Stimulated activated effector memory CD8-positive, alpha-beta T cell treated with anti-CD3 and anti-CD28 coated beads, Interleukin-12 subunit alpha, Interleukin-12 subunit beta, amount 100 ng/mL, for 72 hours (primary cell): ENCODE data around the gene F2RL3.
"Not testable (repeated sequence)": the region's sequence is repeated elsewhere in the genome, so short reads cannot be mapped to it uniquely, and the experiment has no call there.

Source experiments
- ATAC-seq: fragments of 150-1000 bp; cut with Tn5 transposase; 2 replicates; pipeline ENCODE4 v1.10.0; 2021
- DNase-seq, 2 donors: peaks; one replicate each; pipeline ENCODE4 v3.0.0; 2021 to 2022; ENCODE audit warnings: low spot score in 2 of 2
- H3K27ac Mint-ChIP-seq: one replicate; pipeline ENCODE4 v1.8.0; 2022; ENCODE audit warnings: mild to moderate bottlenecking, mixed read lengths
- H3K36me3 Mint-ChIP-seq: one replicate; pipeline ENCODE4 v1.8.0; 2022; ENCODE audit warnings: mild to moderate bottlenecking, mixed read lengths
- H3K4me1 Mint-ChIP-seq: one replicate; pipeline ENCODE4 v1.8.0; 2022; ENCODE audit warnings: mixed read lengths
- H3K4me3 Mint-ChIP-seq: one replicate; pipeline ENCODE4 v1.8.0; 2022; ENCODE audit warnings: mild to moderate bottlenecking, mixed read lengths
- H3K9me3 Mint-ChIP-seq: one replicate; pipeline ENCODE4 v1.8.0; 2022; ENCODE audit warnings: mixed read lengths

F2RL3 gene

GRCh38 chr19:16920816-16921529, 32.2 kb downstream of the F2RL3 start:
- DNase-seq, result no peak
- no peak for ATAC-seq
- Mint-ChIP-seq H3K36me3 (no peaks in the 10 kb centered on the region), H3K4me3 (no peak overlapping the region), H3K4me1 (no peaks in the 10 kb centered on the region), H3K9me3 (peaks cover 8% of the 10 kb centered on the region), H3K27ac (no peak overlapping the region)

DNA sequence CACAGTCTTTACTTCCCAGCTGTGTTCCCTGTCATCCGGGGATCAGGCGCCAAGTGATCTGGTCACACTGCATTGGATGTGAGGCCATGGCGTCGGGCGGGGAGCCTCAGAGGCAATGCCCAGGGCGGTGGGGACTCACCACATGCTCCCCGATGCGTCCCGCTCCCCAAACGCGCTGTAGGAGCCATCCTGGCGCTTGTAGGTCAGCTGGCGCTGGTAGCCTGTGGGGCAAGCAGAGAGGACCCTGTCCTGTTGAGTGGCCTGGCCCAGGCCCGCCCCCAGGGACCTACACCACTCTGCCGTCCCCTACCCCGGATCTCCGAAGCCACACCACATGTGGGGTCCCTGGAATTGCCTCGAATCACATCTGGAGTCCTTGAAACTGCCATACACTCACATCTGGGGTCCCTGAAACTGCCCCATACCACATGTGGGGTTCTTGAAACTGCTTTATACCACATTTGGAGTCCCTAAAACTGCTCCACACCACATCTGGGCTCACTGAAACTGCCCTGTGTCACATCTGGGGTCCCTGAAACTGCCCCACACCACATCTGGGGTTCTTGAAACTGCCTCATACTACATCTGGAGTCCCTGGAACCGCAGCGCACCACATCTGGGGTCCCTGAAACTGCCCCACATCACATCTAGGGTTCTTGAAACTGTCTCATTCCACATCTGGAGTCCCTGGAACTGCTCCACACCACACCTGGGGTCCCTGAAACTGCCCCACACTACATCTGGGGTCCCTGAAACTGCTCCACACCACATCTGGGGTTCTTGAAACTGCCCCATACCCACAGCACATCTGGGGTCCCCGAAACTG, 33.2 kb downstream of the F2RL3 start:
- no peak for DNase-seq
- Mint-ChIP-seq H3K27ac (no peak overlapping the region), H3K4me3 (no peak overlapping the region), H3K9me3 (peaks cover 13% of the 10 kb centered on the region), H3K4me1 (no peaks in the 10 kb centered on the region), H3K36me3 (no peaks in the 10 kb centered on the region)
- ATAC-seq, result no peak

DNA sequence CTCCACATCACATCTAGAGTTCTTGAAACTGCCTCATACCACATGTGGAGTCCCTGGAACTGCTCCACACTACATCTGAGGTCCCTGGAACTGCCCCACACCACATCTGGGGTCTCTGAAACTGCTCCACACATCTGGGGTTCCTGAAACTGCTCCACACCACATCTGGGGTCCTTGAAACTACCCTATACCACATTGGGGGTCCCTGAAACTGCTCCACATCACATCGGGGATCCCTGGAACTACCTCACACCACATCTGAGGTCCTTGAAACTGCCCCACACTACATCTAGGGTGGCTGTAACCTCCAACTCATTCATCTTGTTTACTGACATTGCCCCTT, 33.8 kb downstream of the F2RL3 start:
- H3K36me3 Mint-ChIP-seq, result no peaks in the 10 kb centered on the region
- H3K9me3 Mint-ChIP-seq, result peaks cover 13% of the 10 kb centered on the region
- no peak for ATAC-seq
- no peaks in the 10 kb centered on the region for H3K4me1 Mint-ChIP-seq
- no peak for DNase-seq
- H3K27ac Mint-ChIP-seq, result no peak overlapping the region
- no peak overlapping the region for H3K4me3 Mint-ChIP-seq

DNA sequence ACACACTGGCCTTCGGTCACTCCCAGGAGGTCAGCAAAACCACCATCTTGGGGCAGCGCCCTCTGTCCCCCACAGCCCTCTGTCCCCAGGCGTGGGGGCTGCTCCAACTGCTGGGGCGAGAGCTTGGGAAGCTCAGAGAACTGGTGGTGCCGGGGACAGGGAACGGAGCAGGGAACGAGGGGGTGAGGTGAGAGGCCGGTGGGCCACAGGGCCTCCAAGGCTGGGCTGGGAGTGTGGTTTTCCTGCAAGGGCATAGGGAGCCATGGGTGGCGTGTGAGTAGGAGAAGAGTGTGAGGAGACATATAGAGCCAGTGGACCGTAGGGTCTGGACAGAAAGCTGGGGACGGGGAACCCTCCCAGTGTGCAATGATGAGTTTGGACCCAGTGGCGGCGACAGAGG, 34.1 kb downstream of the F2RL3 start:
- H3K4me3 Mint-ChIP-seq, result no peak overlapping the region
- ATAC-seq, result no peak
- H3K27ac Mint-ChIP-seq, result no peak overlapping the region

GRCh38 chr19:16927883-16928282, 39.1 kb downstream of the F2RL3 start:
- Mint-ChIP-seq H3K9me3 (peaks cover 13% of the 10 kb centered on the region), H3K4me1 (no peaks in the 10 kb centered on the region), H3K36me3 (no peaks in the 10 kb centered on the region), H3K4me3 (no peak overlapping the region), H3K27ac (no peak overlapping the region)
- no peak for ATAC-seq
- DNase-seq, result no peak

More for the DNA sequence above, 34.1 kb downstream of the F2RL3 start:
- H3K4me1 Mint-ChIP-seq, result no peaks in the 10 kb centered on the region
- H3K9me3 Mint-ChIP-seq, result peaks cover 13% of the 10 kb centered on the region
- DNase-seq, result no peak
- H3K36me3 Mint-ChIP-seq, result no peaks in the 10 kb centered on the region

DNA sequence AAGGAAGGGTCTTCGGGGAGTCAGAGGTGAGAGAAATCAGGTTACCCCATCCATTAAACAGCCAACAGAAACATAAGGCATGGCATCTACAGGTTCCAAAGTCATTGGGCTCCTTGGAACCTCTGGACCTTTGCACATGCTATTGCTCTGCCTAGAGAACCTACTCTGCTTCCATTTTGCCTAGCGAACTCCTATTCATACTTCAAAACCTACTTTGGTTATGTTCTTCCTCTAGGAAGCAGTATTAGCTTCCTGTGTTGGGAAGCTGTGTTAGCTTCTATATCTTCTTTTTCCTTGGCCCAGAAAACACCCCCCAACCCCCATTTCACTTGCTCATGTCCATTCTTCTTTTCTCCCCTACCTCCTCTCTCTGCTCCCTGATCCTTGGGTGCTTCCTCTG, 39.6 kb downstream of the F2RL3 start:
- ATAC-seq (no peak), DNase-seq (no peak)
- no peak overlapping the region for H3K27ac Mint-ChIP-seq
- H3K36me3 Mint-ChIP-seq, result no peaks in the 10 kb centered on the region
- peaks cover 15% of the 10 kb centered on the region for H3K9me3 Mint-ChIP-seq
- no peak overlapping the region for H3K4me3 Mint-ChIP-seq
- H3K4me1 Mint-ChIP-seq, result no peaks in the 10 kb centered on the region

GRCh38 chr19:16928916-16929315, 40.1 kb downstream of the F2RL3 start:
- H3K9me3 Mint-ChIP-seq, result peaks cover 21% of the 10 kb centered on the region
- DNase-seq (no peak), ATAC-seq (no peak)
- no peaks in the 10 kb centered on the region for H3K4me1 Mint-ChIP-seq
- H3K4me3 Mint-ChIP-seq, result no peak overlapping the region
- H3K36me3 Mint-ChIP-seq, result no peaks in the 10 kb centered on the region
- no peak overlapping the region for H3K27ac Mint-ChIP-seq

GRCh38 chr19:16930753-16931152, 42.0 kb downstream of the F2RL3 start:
- no peak overlapping the region for H3K4me3 Mint-ChIP-seq
- ATAC-seq, result no peak

DNA sequence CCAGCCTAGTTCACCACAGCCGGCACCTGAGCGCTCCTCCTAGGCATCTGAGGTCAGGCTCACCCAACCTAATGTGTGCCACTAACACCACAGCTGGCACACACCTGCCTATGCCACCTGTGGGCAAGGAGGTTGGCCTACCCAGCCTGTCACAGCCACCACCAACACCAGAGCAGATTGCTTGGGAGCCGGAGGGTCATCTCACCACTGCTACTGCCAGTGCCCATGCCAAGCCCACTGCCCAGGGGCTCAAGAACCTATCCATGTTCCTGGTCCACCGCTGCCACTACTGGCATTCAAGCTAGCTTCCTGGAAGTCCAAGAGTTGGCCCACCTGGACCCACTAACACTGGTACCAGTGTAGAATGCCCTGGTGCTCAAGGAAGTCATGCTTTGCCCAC, 42.5 kb downstream of the F2RL3 start:
- Mint-ChIP-seq H3K4me3 (no peak overlapping the region), H3K27ac (no peak overlapping the region), H3K4me1 (no peaks in the 10 kb centered on the region), H3K9me3 (peaks cover 25% of the 10 kb centered on the region), H3K36me3 (no peaks in the 10 kb centered on the region)
- DNase-seq (no peak), ATAC-seq (peak; percentile 13)

More at GRCh38 chr19:16930753-16931152, 42.0 kb downstream of the F2RL3 start:
- Mint-ChIP-seq H3K9me3 (peaks cover 25% of the 10 kb centered on the region), H3K27ac (no peak overlapping the region), H3K36me3 (no peaks in the 10 kb centered on the region), H3K4me1 (no peaks in the 10 kb centered on the region)
- DNase-seq, result no peak

- Mint-ChIP-seq H3K36me3 (no peaks in the 10 kb centered on the region), H3K4me1 (no peaks in the 10 kb centered on the region), H3K9me3 (peaks cover 19% of the 10 kb centered on the region), H3K4me3 (no peak overlapping the region), H3K27ac (no peak overlapping the region)
- DNase-seq (no peak), ATAC-seq (no peak)
Observed at GRCh38 chr19:16934489-16934888, 45.7 kb downstream of the F2RL3 start.

GRCh38 chr19:16936901-16937300, 48.1 kb downstream of the F2RL3 start:
- Mint-ChIP-seq H3K4me1 (no peaks in the 10 kb centered on the region), H3K27ac (no peak overlapping the region), H3K4me3 (no peak overlapping the region), H3K36me3 (no peaks in the 10 kb centered on the region), H3K9me3 (peaks cover 19% of the 10 kb centered on the region)
- no peak for ATAC-seq
- DNase-seq, result no peak

DNA sequence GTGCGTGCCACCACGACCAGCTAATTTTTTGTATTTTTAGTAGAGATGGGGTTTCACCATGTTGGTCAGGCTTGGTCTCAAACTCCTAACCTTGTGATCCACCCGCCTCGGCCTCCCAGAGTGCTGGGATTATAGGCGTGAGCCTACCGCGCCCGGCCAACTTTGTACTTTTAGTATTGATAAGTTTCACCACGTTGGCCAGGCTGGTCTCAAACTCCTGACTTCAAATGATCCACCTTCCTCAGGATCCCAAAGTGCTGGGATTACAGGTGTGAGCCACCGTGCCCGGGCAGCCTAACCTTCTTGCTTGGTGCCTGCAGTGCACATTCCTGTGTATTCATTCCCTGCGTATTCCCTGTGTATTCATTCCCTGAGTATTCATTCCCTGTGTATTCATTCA, 49.0 kb downstream of the F2RL3 start:
- H3K4me3 Mint-ChIP-seq, H3K4me1 Mint-ChIP-seq, H3K27ac Mint-ChIP-seq, DNase-seq, ATAC-seq, H3K36me3 Mint-ChIP-seq: not testable (repeated sequence)
- peaks cover 19% of the 10 kb centered on the region for H3K9me3 Mint-ChIP-seq

DNA sequence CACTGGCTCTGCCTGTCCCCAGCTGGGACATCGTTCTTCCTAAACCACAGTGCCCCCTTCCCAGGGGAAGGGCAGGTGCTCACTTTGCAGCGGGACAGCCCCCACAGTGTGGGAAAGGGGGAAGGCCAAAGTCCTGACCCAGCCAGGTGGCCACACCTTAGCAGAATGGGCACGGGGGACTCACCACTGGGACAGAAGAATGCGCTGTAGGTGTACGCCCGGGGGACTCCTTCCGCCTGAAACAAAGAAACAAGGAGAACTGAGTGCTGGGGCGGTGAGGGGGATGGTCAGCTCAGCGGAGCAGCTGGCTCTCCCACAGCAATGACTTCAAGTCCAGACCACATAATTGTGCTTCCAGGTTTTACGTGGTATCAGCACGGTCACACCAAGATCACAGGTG, 49.4 kb downstream of the F2RL3 start:
- DNase-seq, result no peak
- Mint-ChIP-seq H3K27ac (no peak overlapping the region), H3K4me1 (no peaks in the 10 kb centered on the region), H3K36me3 (no peaks in the 10 kb centered on the region), H3K4me3 (no peak overlapping the region), H3K9me3 (peaks cover 19% of the 10 kb centered on the region)
- ATAC-seq, result no peak

- not testable (repeated sequence) for H3K4me1 Mint-ChIP-seq, ATAC-seq, H3K27ac Mint-ChIP-seq
Observed at GRCh38 chr19:16940063-16940462, 51.3 kb downstream of the F2RL3 start.

GRCh38 chr19:16940626-16941025, 51.8 kb downstream of the F2RL3 start:
- no peaks in the 10 kb centered on the region for H3K9me3 Mint-ChIP-seq
- H3K4me3 Mint-ChIP-seq, result no peak overlapping the region
- ATAC-seq (no peak), DNase-seq (no peak)
- H3K4me1 Mint-ChIP-seq, result no peaks in the 10 kb centered on the region
- H3K27ac Mint-ChIP-seq, result no peak overlapping the region
- H3K36me3 Mint-ChIP-seq, result no peaks in the 10 kb centered on the region

More at GRCh38 chr19:16940063-16940462, 51.3 kb downstream of the F2RL3 start:
- not testable (repeated sequence) for H3K36me3 Mint-ChIP-seq, DNase-seq, H3K9me3 Mint-ChIP-seq, H3K4me3 Mint-ChIP-seq
